Stimulated activated CD4-positive, alpha-beta T cell treated with anti-CD3 and anti-CD28 coated beads, TNF-alpha, amount 100 ng/mL, for 48 hours (primary cell): ENCODE measurements around the gene BCKDHA.
"Not testable (repeated sequence)": the region's sequence is repeated elsewhere in the genome, so short reads cannot be mapped to it uniquely, and the experiment has no call there.

ENCODE experiments used
- DNase-seq, 3 donors: peaks; one replicate each; pipeline ENCODE4 v3.0.0-alpha.2; 2020; ENCODE audit warnings: low read depth in 3 of 3

BCKDHA gene

GRCh38 chr19:41403181-41403970 lies 5.8 kb downstream of the BCKDHA start:
- DNase-seq: no peak

GRCh38 chr19:41405776-41406175 lies 8.2 kb downstream of the BCKDHA start:
- DNase-seq: no peak

GRCh38 chr19:41407271-41407670 lies 9.7 kb downstream of the BCKDHA start:
- no peak for DNase-seq

DNA sequence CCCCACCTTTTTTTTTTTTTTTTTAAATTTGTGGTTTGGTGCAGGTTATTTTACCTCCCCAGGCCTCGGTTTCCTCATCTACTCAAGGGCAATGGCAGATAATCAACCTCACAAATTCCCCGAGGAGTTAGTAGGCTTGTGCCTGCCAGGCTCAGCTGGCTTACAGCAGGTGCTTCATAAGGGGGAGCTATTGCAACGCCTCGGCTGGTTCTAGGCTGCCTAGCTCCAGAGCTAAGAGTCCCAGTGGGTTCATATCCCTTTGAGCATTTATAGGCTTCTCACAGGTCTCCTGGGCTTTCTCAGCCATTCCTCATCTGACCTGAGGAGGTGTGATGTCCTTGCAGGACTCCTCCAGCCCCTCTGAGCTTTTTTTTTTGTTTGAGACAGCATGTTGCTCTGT lies 10.6 kb downstream of the BCKDHA start:
- DNase-seq: no peak

DNA sequence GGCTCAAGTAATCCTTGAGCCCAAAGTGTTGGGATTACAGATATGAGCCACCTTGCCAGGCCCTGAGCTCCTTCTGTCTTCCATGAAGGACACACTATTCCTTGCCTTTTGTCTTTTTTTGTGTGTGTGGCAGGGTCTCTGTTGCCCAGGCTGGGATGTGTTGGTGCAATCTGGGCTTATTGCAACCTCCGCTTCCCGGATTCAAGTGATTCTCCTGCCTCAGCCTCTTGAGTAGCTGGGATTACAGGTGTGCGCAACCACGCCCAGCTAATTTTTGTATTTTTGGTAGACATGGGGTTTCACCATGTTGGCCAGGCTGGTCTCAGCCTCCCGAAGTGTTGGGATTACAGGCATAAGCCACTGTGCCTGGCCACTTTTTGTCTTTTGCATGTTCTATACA lies 11.2 kb downstream of the BCKDHA start:
- not testable (repeated sequence) for DNase-seq

DNA sequence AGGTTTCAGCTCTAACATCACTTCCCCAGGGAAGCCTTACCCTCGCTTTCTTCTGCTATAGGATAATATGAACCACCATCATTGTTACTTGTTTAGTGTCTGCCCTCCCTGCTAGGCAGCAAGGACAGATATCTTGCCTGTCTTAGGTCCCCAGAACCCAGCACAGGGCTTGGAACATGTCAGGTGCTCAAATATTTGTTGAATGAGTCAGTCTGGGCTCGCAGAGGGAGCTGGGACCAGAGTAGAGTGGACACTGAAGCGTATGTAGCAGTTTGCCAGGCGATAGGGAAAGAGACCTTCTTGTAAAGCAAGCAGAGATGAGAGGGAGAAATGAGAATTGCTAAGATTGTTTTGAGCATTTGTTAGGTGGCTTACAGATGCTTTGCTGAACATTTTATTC lies 11.7 kb downstream of the BCKDHA start:
- no peak for DNase-seq

DNA sequence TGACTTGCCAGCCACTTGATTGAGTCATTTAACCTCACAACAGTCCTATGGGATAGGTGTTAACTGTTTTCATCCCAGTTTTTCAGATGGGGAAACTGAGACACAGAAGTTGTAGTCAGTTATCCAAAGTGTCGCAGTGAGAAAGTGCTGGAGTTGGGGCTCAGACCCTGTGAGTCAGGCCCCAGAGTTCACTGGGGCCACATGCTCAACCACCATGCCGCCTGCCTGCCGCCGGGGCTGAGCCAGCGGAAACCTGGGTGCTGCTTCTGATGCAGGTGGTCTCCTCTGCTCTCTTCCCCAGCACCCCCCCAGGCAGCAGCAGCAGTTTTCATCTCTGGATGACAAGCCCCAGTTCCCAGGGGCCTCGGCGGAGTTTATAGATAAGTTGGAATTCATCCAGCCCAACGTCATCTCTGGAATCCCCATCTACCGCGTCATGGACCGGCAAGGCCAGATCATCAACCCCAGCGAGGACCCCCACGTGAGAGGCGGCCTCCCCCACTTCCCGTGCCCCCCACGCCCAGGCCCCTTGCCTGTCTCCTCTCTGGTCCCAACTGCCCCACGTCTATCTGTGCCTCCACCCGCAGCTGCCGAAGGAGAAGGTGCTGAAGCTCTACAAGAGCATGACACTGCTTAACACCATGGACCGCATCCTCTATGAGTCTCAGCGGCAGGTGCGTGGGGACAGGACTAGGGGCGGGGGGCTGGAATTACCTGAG lies 12.9 kb downstream of the BCKDHA start:
- no peak for DNase-seq

GRCh38 chr19:41411100-41411967 lies 13.7 kb downstream of the BCKDHA start:
- no peak for DNase-seq

DNA sequence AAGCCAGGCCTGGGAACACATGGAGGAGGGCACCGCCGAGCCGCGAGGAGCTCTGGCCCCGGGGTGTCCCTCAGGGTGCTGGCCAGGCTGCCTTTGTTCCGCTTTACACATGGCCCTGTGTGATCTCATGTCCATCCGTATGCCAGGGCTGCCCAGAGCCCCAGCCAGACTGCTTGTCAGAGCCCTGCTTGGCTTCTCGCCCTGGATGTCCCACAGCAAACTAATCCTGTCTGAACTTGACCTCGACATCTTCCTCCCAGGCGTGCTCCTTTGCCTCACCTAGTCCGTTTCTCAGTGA lies 14.3 kb downstream of the BCKDHA start:
- DNase-seq: no peak

DNA sequence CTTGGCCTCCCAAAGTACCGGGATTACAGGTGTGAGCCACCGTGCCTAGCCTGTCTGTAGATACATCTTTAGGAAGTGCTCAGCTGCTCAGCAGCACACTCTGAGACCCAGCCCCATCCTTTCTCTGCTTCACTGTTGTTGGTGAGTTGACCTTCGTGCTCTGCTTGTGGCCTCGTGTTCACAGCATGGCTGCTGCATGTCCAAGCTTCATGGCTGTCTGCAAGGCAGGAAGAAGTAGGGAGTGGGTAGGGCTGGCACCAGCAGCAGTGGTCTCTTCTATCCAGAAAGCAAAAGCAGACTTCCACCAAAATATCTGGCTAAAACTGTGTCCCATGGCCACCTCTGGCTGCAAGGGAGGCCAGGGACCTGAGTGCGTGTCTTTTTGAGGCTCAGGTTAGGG lies 15.3 kb downstream of the BCKDHA start:
- no peak for DNase-seq

GRCh38 chr19:41413947-41414346 lies 16.3 kb downstream of the BCKDHA start:
- DNase-seq: no peak

DNA sequence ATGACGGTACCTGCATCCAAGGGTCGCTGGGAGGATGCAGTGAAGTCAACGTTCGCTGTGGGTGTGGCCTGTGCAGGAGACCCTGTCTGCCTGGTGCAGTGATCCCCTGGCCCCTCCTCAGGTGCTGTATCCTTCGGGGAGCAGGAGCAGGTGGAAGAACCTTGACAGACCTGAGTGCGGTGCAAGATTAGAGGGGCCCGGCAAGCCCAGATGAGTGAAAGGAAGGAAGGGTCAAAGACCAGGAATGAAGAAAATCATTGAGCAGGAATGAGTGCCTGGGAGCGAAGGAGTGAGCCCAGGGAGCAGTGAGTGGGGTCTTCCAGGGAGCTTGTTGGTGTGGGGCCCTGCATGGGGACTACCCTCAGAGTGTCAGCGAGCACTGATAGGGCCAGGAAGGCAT lies 16.8 kb downstream of the BCKDHA start:
- DNase-seq: no peak

DNA sequence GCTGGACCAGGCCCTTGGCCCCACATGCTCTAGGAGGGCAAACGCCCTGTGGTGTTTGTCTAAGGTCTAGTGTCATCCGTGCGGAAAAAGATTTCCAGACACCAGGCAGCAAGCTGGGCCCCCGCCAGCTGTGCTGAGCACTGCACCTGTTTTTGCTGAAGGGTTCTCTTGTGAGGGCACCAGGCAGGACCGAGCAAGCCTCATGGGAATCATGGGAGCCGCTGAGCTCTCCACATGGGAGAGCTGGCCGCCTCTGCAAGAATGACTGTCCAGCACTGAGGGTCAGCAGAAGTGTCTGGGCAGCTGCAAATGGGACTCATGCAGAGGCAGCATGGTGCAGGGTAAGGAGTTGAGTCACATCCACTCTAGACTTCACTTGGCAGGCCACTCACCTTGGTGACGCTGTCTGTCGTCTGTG lies 17.5 kb downstream of the BCKDHA start:
- no peak for DNase-seq

GRCh38 chr19:41416194-41416674 lies 18.6 kb downstream of the BCKDHA start:
- no peak for DNase-seq

DNA sequence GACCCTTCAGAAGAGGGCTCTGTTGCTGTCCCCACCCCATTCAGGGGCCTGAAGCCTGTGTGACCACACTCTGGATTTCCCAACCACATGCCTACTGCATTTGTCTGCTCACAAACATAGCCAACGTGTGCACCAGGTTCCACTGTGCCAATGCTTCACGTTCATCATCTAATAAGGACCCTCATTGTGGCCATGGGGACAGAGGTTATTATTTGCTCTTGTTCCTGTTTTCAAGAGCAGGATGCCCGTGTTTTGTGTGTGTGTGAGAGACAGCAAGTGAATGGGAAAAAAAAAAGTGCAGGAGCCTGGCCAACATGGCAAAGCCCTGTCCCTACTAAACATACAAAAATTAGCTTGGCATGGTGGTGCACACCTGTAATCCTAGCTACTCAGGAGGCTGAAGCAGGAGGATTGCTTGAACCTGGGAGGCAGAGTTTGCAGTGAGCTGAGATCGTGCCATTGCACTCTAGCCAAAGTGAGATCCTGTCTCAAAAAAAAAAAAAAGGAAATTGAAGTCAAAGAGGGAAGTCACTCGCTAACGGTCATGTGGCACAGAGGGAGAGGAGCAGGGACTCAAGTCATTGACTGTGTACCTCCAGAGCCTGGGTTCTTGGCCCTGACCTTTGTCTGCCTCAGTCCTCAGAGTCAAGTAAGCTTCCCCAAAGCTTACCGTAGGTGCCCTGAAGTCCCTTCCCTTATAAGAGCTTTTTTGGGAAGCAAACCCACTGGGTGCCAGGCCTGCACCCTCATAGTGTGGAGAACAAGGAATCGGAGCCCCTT lies 22.7 kb downstream of the BCKDHA start:
- DNase-seq: no peak

DNA sequence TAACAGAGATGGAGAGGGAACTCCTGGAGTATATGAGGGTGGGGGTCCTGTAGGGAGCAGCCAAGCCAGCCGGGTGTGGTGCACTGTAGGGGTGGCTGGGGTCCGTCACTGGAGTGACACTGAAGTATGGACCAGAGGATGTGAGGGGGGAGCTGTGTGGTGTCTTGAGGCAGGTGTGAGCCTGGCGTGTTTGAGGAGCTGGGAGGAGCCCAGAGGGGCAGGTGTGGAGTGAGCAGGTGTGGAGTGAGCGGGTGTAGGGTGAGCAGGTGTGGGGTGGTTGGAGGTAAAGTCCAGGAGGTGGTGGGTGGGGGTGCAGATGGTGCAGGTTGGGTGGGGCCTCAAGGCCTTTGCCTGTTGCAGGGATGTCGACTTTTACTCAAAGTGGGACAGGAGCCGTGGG lies 23.7 kb downstream of the BCKDHA start:
- DNase-seq: no peak

- DNase-seq: no peak
These were observed 24.4 kb downstream of the BCKDHA start for GRCh38 chr19:41421973-41422372.

DNA sequence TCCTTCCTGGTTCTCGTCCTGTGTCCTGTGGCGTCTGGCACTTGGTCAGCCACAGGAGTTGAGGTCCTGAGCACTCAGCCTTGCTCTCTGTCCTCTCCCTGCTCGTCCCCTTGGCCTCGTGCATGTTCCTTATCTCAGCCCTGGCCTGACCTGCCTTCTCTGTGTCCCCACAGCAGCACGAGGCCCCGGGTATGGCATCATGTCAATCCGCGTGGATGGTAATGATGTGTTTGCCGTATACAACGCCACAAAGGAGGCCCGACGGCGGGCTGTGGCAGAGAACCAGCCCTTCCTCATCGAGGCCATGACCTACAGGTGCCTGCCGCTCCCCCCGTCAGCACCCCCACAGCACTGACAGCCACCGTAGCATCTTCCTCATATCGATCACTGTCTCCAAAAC lies 24.8 kb downstream of the BCKDHA start:
- DNase-seq: no peak

- no peak for DNase-seq
These were observed 25.3 kb downstream of the BCKDHA start for GRCh38 chr19:41422955-41423354.

DNA sequence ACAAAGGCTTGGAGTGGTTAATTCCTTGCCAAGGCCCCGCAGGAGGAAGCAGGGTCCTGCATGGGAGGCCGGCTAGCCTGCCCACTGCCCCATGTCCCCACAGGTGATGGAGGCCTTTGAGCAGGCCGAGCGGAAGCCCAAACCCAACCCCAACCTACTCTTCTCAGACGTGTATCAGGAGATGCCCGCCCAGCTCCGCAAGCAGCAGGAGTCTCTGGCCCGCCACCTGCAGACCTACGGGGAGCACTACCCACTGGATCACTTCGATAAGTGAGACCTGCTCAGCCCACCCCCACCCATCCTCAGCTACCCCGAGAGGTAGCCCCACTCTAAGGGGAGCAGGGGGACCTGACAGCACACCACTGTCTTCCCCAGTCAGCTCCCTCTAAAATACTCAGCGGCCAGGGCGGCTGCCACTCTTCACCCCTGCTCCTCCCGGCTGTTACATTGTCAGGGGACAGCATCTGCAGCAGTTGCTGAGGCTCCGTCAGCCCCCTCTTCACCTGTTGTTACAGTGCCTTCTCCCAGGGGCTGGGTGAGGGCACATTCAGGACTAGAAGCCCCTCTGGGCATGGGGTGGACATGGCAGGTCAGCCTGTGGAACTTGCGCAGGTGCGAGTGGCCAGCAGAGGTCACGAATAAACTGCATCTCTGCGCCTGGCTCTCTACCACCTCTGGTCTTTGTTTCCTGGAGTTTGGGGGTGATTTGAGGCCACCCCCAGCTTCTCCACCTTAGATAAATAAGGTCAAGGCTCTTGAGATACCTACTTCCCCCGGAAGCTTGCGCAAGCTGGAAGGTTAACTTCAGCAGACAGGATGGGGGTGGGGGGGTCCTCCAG lies 26.9 kb downstream of the BCKDHA start:
- DNase-seq: no peak
